ENCODE data around the gene SIX6. TPM values are rescaled to one million over a fixed set of nuclear protein-coding genes. Genes with fewer than 3 reads are reported as not detected.
"Not testable (repeated sequence)": the region's sequence is repeated elsewhere in the genome, so short reads cannot be mapped to it uniquely, and the experiment has no call there.

The SIX6 gene
- total RNA-seq: not detected
- polyA plus RNA-seq: not detected
- total RNA-seq: not detected

DNA sequence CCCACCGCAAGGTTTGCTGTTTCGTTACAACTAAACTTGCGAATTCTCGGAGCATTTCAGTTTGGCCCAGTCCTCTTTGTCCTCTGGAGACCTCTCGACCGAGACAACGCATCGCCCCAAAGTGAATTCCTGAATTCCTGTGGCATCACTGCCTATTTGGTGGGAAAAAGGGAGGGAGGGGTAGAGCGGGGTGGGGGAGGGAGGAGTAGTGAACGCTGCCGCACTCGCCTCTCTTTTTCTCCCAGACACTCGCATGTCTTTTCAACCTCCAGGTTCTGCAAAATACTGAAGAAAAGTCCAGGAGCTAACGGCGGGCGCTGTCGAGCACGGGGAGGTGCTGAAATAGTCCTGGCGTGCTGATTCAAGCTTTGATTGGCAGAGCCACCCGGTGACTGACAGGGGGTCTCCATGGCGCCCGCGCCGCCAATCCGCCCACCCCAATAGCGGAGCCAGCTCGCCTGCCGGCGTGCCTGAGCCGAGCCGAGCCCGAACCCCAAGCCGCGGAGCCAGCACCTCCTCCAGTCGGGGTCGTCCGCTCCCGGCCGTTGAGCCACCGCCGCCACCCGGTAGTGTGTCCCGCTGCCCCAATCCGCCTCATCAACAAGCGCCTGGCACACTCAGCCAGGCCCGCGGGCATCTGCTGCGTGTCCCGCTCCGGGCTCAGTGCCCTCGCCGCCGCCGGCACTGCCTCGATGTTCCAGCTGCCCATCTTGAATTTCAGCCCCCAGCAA, at the start of gene SIX6:
TSS of gene SIX6 (plus strand) at position 440 of the 731 bp plus-strand sequence. CDS start at position 693, 253 bp downstream.
- H3K27me3 Mint-ChIP-seq: peaks cover 74 to 92% (median 81%) of the 10 kb centered on the region in 5 donors
- peak within 1 kb of the TSS in 1 of 9 donors; percentile 62 for H3K27ac Mint-ChIP-seq
- H3K4me1 Mint-ChIP-seq: peaks cover 3 to 39% (median 29%) of the 10 kb centered on the region in 7 donors
- DNase-seq (no peak), ATAC-seq (no peak)
- Histone ChIP-seq H3K27me3 (ENCODE audit: control insufficient read depth in 2 of 2, insufficient read depth in 2 of 2, low read length in 2 of 2) (peaks cover 10 to 43% of the 10 kb centered on the region in 2 donors), H3K9me3 (ENCODE audit: control insufficient read depth in 2 of 3, low read length in 3 of 3) (no peaks in the 10 kb centered on the region), H3K4me1 (ENCODE audit: control insufficient read depth in 2 of 2, insufficient read depth in 2 of 2, low read length in 2 of 2) (peaks cover 0 to 20% of the 10 kb centered on the region in 2 donors), H3K4me3 (ENCODE audit: low read length) (no peak within 1 kb of the TSS), H3K27ac (ENCODE audit: low read depth, low read length) (no peak within 1 kb of the TSS), H3K36me3 (ENCODE audit: control insufficient read depth in 2 of 3, insufficient read depth in 3 of 3, low read length in 3 of 3) (no peaks in the 10 kb centered on the region)
- ChIA-PET CTCF (no interaction called here), POLR2A (no interaction called here)
- H3K4me3 Mint-ChIP-seq: peak within 1 kb of the TSS in 9 of 10 donors; percentile 5 to 77 (median 43)
- peaks cover 0 to 6% (median 3%) of the 10 kb centered on the region in 5 donors for H3K36me3 Mint-ChIP-seq
- peaks cover 0 to 22% (median 1%) of the 10 kb centered on the region in 11 donors for H3K9me3 Mint-ChIP-seq
- intact Hi-C loops (cut with micrococcal nuclease): loop anchor here in 1 of 2 donors (2.0 kb wide), 2 partner anchors 22 to 138 kb away; partner anchors contain the start of gene C14orf39

DNA sequence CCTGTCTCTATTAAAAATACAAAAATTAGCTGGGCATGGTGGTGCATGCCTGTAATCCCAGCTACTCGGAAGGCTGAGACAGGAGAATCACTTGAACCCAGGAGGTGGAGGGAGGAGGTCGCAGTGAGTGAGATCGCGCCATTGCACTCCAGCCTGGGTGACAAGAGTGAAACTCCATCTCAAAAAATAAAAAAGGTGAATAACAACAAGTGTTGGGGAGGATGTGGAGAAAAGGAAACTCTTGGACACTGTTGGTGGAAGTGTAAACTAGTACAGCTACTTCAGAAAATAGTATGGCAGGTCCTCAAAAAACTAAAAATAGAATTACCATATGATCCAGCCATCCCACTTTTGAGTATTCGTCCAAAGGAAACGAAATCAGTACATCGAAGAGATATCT, 28.7 kb upstream of the SIX6 start:
- CTCF ChIA-PET; H3K27me3 ChIP-seq (ENCODE audit: control insufficient read depth in 2 of 2, insufficient read depth in 2 of 2, low read length in 2 of 2); POLR2A ChIA-PET; H3K36me3 Mint-ChIP-seq; H3K4me3 Mint-ChIP-seq; H3K4me1 Mint-ChIP-seq; DNase-seq; ATAC-seq; H3K27ac Mint-ChIP-seq; H3K27ac ChIP-seq (ENCODE audit: low read depth, low read length); H3K9me3 ChIP-seq (ENCODE audit: control insufficient read depth in 2 of 3, low read length in 3 of 3); H3K4me1 ChIP-seq (ENCODE audit: control insufficient read depth in 2 of 2, insufficient read depth in 2 of 2, low read length in 2 of 2); H3K4me3 ChIP-seq (ENCODE audit: low read length); H3K36me3 ChIP-seq (ENCODE audit: control insufficient read depth in 2 of 3, insufficient read depth in 3 of 3, low read length in 3 of 3); intact Hi-C loops (cut with micrococcal nuclease): not testable (repeated sequence)
- Mint-ChIP-seq H3K27me3 (peaks cover 14 to 61% (median 50%) of the 10 kb centered on the region in 5 donors), H3K9me3 (peaks cover 0 to 32% (median 15%) of the 10 kb centered on the region in 11 donors)

DNA sequence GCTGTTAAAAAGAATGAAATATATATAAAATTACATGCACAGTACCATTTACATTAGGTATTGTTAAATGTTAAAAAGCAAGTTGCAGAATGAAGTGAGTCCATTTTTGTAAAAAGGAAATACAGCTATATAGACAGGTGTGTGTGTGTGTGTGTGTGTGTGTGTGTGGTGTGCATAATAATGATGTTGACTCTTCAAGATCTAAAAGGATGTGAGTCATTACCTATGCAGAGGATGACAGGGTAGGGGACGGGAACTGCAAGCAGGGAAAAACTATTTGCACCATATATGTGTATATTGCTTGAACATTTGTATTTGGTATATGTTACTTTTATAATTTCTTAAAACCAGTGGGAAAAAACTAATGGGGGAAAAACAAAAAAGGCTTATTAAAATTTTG, 26.2 kb upstream of the SIX6 start:
- ATAC-seq: no peak
- H3K9me3 Mint-ChIP-seq: peaks cover 0 to 35% (median 15%) of the 10 kb centered on the region in 11 donors

DNA sequence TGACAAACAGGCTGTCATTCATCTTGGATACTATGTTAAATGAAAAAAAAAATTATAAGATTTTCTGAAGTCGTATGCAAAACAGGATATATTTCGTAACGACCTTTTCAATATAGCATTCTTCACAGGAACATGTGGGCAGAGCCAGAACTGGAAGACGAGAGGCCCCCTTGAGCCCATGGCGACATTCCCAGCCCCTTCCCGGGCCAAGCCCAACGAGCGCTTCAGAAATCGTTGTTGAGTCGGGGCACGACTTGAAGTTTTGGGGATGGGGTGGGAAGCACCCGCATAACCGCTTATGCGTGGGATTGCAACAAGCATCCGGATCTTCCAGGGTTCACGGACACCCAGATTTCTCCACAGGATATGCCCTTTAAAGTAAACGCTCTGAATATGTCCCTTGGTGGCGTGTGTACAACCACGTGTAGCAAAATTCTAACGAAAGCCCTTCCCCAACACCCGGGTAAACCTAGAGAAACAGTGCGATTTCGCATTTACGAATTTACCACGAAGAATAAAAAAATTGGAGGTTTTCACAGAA, 23.8 kb upstream of the SIX6 start:
- DNase-seq: no peak
- CTCF ChIA-PET: no interaction called here
- peak overlapping the region in 9 of 10 donors; percentile 9 to 55 (median 33) for H3K4me3 Mint-ChIP-seq
- H3K27me3 Mint-ChIP-seq: peaks cover 14 to 46% (median 38%) of the 10 kb centered on the region in 5 donors
- POLR2A ChIA-PET: no interaction called here
- Histone ChIP-seq H3K36me3 (ENCODE audit: control insufficient read depth in 2 of 3, insufficient read depth in 3 of 3, low read length in 3 of 3) (no peaks in the 10 kb centered on the region), H3K4me1 (ENCODE audit: control insufficient read depth in 2 of 2, insufficient read depth in 2 of 2, low read length in 2 of 2) (no peaks in the 10 kb centered on the region), H3K27me3 (ENCODE audit: control insufficient read depth in 2 of 2, insufficient read depth in 2 of 2, low read length in 2 of 2) (peaks cover 0 to 17% of the 10 kb centered on the region in 2 donors), H3K4me3 (ENCODE audit: low read length) (no peak overlapping the region), H3K27ac (ENCODE audit: low read depth, low read length) (no peak overlapping the region), H3K9me3 (ENCODE audit: control insufficient read depth in 2 of 3, low read length in 3 of 3) (no peaks in the 10 kb centered on the region)
- H3K36me3 Mint-ChIP-seq: peaks cover 0 to 4% (median 0%) of the 10 kb centered on the region in 5 donors
- H3K9me3 Mint-ChIP-seq: peaks cover 0 to 27% (median 9%) of the 10 kb centered on the region in 11 donors
- no peak overlapping the region for H3K27ac Mint-ChIP-seq
- no peak for ATAC-seq
- intact Hi-C loops (cut with micrococcal nuclease): no loop called here
- peaks cover 0 to 8% (median 3%) of the 10 kb centered on the region in 7 donors for H3K4me1 Mint-ChIP-seq

More for the DNA sequence above, 26.2 kb upstream of the SIX6 start:
- H3K36me3 ChIP-seq (ENCODE audit: control insufficient read depth in 2 of 3, insufficient read depth in 3 of 3, low read length in 3 of 3): no peaks in the 10 kb centered on the region
- Mint-ChIP-seq H3K4me3 (no peak overlapping the region), H3K36me3 (peaks cover 0 to 4% (median 0%) of the 10 kb centered on the region in 5 donors), H3K27ac (no peak overlapping the region), H3K27me3 (peaks cover 14 to 53% (median 46%) of the 10 kb centered on the region in 5 donors), H3K4me1 (peaks cover 0 to 8% (median 3%) of the 10 kb centered on the region in 7 donors)
- POLR2A ChIA-PET: no interaction called here
- CTCF ChIA-PET: no interaction called here
- intact Hi-C loops (cut with micrococcal nuclease): no loop called here
- H3K27ac ChIP-seq (ENCODE audit: low read depth, low read length): no peak overlapping the region
- H3K9me3 ChIP-seq (ENCODE audit: control insufficient read depth in 2 of 3, low read length in 3 of 3): no peaks in the 10 kb centered on the region
- no peaks in the 10 kb centered on the region for H3K4me1 ChIP-seq (ENCODE audit: control insufficient read depth in 2 of 2, insufficient read depth in 2 of 2, low read length in 2 of 2)
- DNase-seq: no peak
- no peak overlapping the region for H3K4me3 ChIP-seq (ENCODE audit: low read length)
- H3K27me3 ChIP-seq (ENCODE audit: control insufficient read depth in 2 of 2, insufficient read depth in 2 of 2, low read length in 2 of 2): peaks cover 0 to 17% of the 10 kb centered on the region in 2 donors

DNA sequence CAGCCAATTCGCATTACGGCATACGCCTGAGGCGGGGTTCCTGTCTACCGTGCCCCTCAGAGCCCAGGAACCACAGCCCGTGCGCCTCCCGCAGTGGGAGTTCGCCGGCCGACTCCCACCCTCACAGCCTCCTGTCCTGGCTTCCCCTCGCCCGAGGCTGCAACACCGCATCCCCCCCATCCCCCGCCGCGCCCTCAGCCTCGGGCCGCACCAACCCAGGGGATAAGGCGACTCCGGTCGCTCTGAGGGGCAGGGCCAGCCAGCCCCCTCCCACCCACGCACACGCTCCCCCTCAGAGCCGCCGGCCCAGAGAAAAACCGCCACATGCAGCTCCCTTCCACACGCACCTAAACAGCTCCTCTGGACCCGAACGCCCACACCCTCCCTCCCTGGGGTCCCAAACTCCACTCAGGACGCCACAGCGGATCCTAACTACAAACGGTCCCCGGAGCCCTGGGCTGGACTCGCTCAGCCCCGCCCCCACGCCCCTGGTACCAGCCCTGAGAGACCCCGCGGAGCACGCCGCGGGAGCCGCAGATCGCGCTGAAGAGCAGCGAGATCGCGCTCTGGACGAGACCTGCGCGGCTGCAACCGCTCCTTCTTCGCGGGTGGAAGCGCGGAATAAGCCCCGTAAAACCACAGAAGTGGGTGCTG, 23.2 kb upstream of the SIX6 start, which contains the start of gene C14orf39:
TSS of gene C14orf39 (minus strand) at position 466 of the 654 bp plus-strand sequence. CDS start 985 bp downstream, outside the sequence.
- H3K36me3 Mint-ChIP-seq: peaks cover 0 to under 1% (median 0%) of the 10 kb centered on the region in 5 donors
- H3K9me3 ChIP-seq (ENCODE audit: control insufficient read depth in 2 of 3, low read length in 3 of 3): no peaks in the 10 kb centered on the region
- H3K4me1 ChIP-seq (ENCODE audit: control insufficient read depth in 2 of 2, insufficient read depth in 2 of 2, low read length in 2 of 2): no peaks in the 10 kb centered on the region
- no peak within 1 kb of the TSS for H3K4me3 ChIP-seq (ENCODE audit: low read length)
- peaks cover 0 to 21% (median 7%) of the 10 kb centered on the region in 11 donors for H3K9me3 Mint-ChIP-seq
- DNase-seq: no peak
- H3K36me3 ChIP-seq (ENCODE audit: control insufficient read depth in 2 of 3, insufficient read depth in 3 of 3, low read length in 3 of 3): no peaks in the 10 kb centered on the region
- POLR2A ChIA-PET: no interaction called here
- intact Hi-C loops (cut with micrococcal nuclease): loop anchor here in 1 of 2 donors (2.0 kb wide), 1 partner anchor 23 kb away; the partner anchor contains the start of gene SIX6
- no peak within 1 kb of the TSS for H3K27ac Mint-ChIP-seq
- peaks cover 0 to 8% (median 3%) of the 10 kb centered on the region in 7 donors for H3K4me1 Mint-ChIP-seq
- CTCF ChIA-PET: no interaction called here
- no peak for ATAC-seq
- H3K27me3 ChIP-seq (ENCODE audit: control insufficient read depth in 2 of 2, insufficient read depth in 2 of 2, low read length in 2 of 2): peaks cover 0 to 17% of the 10 kb centered on the region in 2 donors
- H3K4me3 Mint-ChIP-seq: peak within 1 kb of the TSS in 9 of 10 donors; percentile 9 to 55 (median 33)
- H3K27ac ChIP-seq (ENCODE audit: low read depth, low read length): no peak within 1 kb of the TSS
- peaks cover 13 to 45% (median 35%) of the 10 kb centered on the region in 5 donors for H3K27me3 Mint-ChIP-seq

DNA sequence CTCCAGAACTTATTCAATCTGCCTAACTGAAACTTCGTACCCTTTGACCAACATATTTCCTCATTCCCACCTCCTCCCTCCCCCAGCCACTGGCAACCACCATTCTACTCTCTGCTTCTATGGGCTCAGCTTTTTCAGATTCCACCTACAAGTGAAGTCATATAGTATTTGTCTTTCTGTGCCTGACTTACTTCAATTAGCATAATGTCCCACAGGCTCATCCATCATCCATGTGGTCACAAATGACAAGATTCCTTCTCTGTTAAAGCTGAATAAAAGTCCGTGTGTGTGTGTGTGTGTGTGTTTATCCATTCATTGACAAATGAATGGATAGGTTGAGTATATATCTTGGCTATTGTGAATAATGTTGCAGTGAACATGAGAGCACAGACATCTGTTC, 21.7 kb upstream of the SIX6 start:
- POLR2A ChIA-PET: no interaction called here

More for the DNA sequence above, 21.7 kb upstream of the SIX6 start:
- intact Hi-C loops (cut with micrococcal nuclease): loop anchor here in 1 of 2 donors (2.0 kb wide), 1 partner anchor 22 kb away; the partner anchor contains the start of gene SIX6
- no peak overlapping the region for H3K4me3 ChIP-seq (ENCODE audit: low read length)
- H3K27me3 Mint-ChIP-seq: peaks cover 12 to 43% (median 35%) of the 10 kb centered on the region in 5 donors
- H3K27ac ChIP-seq (ENCODE audit: low read depth, low read length): no peak overlapping the region
- no peaks in the 10 kb centered on the region for H3K9me3 ChIP-seq (ENCODE audit: control insufficient read depth in 2 of 3, low read length in 3 of 3)
- CTCF ChIA-PET: no interaction called here
- DNase-seq: no peak
- no peak overlapping the region for H3K4me3 Mint-ChIP-seq
- no peaks in the 10 kb centered on the region for H3K4me1 ChIP-seq (ENCODE audit: control insufficient read depth in 2 of 2, insufficient read depth in 2 of 2, low read length in 2 of 2)
- ATAC-seq: no peak
- H3K36me3 ChIP-seq (ENCODE audit: control insufficient read depth in 2 of 3, insufficient read depth in 3 of 3, low read length in 3 of 3): no peaks in the 10 kb centered on the region
- H3K9me3 Mint-ChIP-seq: peaks cover 0 to 18% (median 6%) of the 10 kb centered on the region in 11 donors
- peaks cover 0 to 8% (median 3%) of the 10 kb centered on the region in 7 donors for H3K4me1 Mint-ChIP-seq
- H3K36me3 Mint-ChIP-seq: no peaks in the 10 kb centered on the region
- no peak overlapping the region for H3K27ac Mint-ChIP-seq
- peaks cover 0 to 17% of the 10 kb centered on the region in 2 donors for H3K27me3 ChIP-seq (ENCODE audit: control insufficient read depth in 2 of 2, insufficient read depth in 2 of 2, low read length in 2 of 2)

Data from naive thymus-derived CD4-positive, alpha-beta T cell (primary cell).